Calu3 (cell line): Measurements from ENCODE around the gene TSGA10. TPM values are rescaled to one million over a fixed set of nuclear protein-coding genes. Genes with fewer than 3 reads are reported as not detected.
"Not testable (repeated sequence)": the region's sequence is repeated elsewhere in the genome, so short reads cannot be mapped to it uniquely, and the experiment has no call there.

Experiments
- BruUV-seq: library from RNA; stranded (reverse); fragments of 400-500 nt; replicated peaks from 2 replicates; lab custom pipeline; 2021; lab: Mats Ljungman, UMichigan
- CTCF ChIA-PET: fragments of 300-600 bp; sonication (Branson Sonifier 250); formaldehyde crosslinking; loops from one replicate; lab custom pipeline; 2022; ENCODE audit warnings: antibody characterized with exemption; lab: Charles Lee
- DNase-seq: peaks from one replicate; pipeline ENCODE4 v3.0.0; 2022
- H3K27ac Mint-ChIP-seq: one replicate; pipeline ENCODE4 v1.8.0; 2022; ENCODE audit warnings: mixed read lengths; ENCODE audit not compliant: unreplicated experiment
- H3K27me3 Mint-ChIP-seq: one replicate; pipeline ENCODE4 v1.8.0; 2022; ENCODE audit warnings: mixed read lengths; ENCODE audit not compliant: unreplicated experiment
- H3K36me3 Mint-ChIP-seq: one replicate; pipeline ENCODE4 v1.8.0; 2022; ENCODE audit warnings: mild to moderate bottlenecking, moderate library complexity, mixed read lengths; ENCODE audit not compliant: insufficient read depth, unreplicated experiment
- H3K4me1 Mint-ChIP-seq: one replicate; pipeline ENCODE4 v1.8.0; 2022; ENCODE audit warnings: mild to moderate bottlenecking, low read depth, mixed read lengths; ENCODE audit not compliant: unreplicated experiment
- H3K4me3 Mint-ChIP-seq: one replicate; pipeline ENCODE4 v1.8.0; 2022; ENCODE audit warnings: mild to moderate bottlenecking, low read depth, moderate library complexity, mixed read lengths; ENCODE audit not compliant: unreplicated experiment
- H3K9me3 Mint-ChIP-seq: one replicate; pipeline ENCODE4 v1.8.0; 2022; ENCODE audit warnings: low read depth, mixed read lengths; ENCODE audit not compliant: unreplicated experiment
- intact Hi-C: fragments of 100-400 bp; cut with micrococcal nuclease; formaldehyde crosslinking; loops from one replicate; pipeline ENCODE4 v1.10.0; 2022; ENCODE audit not compliant: unreplicated experiment
- total RNA-seq: library from RNA; stranded (reverse); gene quantifications from 2 replicates; pipeline ENCODE4 v1.2.3, GENCODE V29; 2022
- TF ChIP-seq, protein P1 (sequence below): fragments of 200-600 bp; IDR thresholded peaks from one replicate; pipeline ENCODE4 v1.8.0; 2022; ENCODE audit warnings: antibody characterized with exemption; ENCODE audit not compliant: unreplicated experiment

Gene TSGA10
- total RNA-seq, 1 experiment from 2014 or later = 14.2 TPM

DNA sequence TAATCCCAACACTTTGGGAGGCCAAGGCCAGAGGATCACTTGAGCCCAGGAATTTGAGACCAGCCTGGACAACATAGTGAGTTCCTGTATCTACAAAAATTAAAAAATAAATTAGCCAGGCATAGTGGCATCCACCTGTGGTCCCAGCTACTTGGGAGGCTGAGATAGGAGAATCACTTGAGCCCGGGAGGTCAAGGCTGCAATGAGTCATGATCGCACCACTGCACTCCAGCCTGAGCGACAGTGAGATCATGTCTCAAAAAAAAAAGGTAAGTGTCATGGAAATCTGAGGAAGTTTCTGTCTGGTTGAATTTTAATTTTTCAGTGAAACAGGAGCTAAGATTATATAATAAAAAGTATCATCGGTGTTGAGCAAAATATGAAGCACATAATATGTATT lies 15.7 kb downstream of the TSGA10 start:
- CTCF ChIA-PET = no interaction called here
- Mint-ChIP-seq H3K27ac (no peak overlapping the region), H3K27me3 (no peaks in the 10 kb centered on the region), H3K4me3 (no peak overlapping the region), H3K9me3 (peaks cover 20% of the 10 kb centered on the region), H3K36me3 (peaks cover 29% of the 10 kb centered on the region), H3K4me1 (no peaks in the 10 kb centered on the region)
- TF ChIP-seq, protein P1, sequence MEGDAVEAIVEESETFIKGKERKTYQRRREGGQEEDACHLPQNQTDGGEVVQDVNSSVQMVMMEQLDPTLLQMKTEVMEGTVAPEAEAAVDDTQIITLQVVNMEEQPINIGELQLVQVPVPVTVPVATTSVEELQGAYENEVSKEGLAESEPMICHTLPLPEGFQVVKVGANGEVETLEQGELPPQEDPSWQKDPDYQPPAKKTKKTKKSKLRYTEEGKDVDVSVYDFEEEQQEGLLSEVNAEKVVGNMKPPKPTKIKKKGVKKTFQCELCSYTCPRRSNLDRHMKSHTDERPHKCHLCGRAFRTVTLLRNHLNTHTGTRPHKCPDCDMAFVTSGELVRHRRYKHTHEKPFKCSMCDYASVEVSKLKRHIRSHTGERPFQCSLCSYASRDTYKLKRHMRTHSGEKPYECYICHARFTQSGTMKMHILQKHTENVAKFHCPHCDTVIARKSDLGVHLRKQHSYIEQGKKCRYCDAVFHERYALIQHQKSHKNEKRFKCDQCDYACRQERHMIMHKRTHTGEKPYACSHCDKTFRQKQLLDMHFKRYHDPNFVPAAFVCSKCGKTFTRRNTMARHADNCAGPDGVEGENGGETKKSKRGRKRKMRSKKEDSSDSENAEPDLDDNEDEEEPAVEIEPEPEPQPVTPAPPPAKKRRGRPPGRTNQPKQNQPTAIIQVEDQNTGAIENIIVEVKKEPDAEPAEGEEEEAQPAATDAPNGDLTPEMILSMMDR = no peak
- no TSS peak for BruUV-seq
- intact Hi-C loops = no loop called here
- no peak for DNase-seq

DNA sequence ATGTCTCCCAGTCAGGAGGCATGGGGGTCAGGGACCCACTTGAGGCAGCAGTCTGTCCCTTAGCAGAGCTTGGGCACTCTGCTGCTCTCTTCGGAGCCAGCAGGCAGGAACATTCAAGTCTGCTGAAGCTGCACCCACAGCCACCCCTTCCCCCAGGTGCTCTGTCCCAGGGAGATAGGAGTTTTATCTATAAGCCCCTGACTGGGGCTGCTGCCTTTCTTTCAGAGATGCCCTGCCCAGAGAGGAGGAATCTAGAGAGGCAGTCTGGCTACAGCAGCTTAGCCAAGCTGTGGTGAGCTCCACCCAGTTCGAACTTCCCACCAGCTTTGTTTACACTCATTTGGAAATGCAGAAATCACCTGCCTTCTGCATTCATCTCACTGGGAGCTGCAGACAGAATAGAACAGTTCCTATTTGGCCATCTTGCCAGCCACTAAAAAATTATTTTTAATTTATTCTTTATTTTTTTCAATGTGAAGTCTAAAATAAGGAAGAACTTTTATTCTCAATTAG lies 19.6 kb downstream of the TSGA10 start:
- DNase-seq, H3K4me3 Mint-ChIP-seq, H3K36me3 Mint-ChIP-seq, H3K27ac Mint-ChIP-seq, BruUV-seq, H3K27me3 Mint-ChIP-seq, CTCF ChIA-PET, H3K4me1 Mint-ChIP-seq, intact Hi-C loops: not testable (repeated sequence)
- peaks cover 31% of the 10 kb centered on the region for H3K9me3 Mint-ChIP-seq

DNA sequence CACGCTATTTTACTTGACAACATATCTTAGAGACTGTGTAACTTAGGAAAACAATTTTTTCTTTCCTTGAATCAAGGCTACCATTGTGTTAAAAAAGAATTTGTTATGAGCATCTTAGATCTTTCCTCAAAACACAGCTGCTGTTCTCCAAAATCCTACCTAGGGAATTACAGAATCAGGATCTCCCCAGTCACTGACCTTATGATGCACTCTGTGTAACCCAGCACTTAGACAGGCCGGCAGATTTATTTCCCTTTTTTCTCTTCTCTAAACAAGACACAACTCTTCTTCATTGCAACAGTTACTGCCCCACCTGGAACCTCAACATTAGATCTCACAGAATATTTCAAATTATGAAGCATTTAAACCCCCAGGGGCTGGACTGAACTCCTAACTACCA lies 26.8 kb downstream of the TSGA10 start:
- H3K36me3 Mint-ChIP-seq = peaks cover 8% of the 10 kb centered on the region
- DNase-seq = no peak
- no peaks in the 10 kb centered on the region for H3K27me3 Mint-ChIP-seq
- H3K9me3 Mint-ChIP-seq = peaks cover 25% of the 10 kb centered on the region
- intact Hi-C loops = no loop called here
- no TSS peak for BruUV-seq
- TF ChIP-seq, protein P1 = no peak
- CTCF ChIA-PET = no interaction called here
- no peaks in the 10 kb centered on the region for H3K4me1 Mint-ChIP-seq
- no peak overlapping the region for H3K27ac Mint-ChIP-seq
- no peak overlapping the region for H3K4me3 Mint-ChIP-seq

DNA sequence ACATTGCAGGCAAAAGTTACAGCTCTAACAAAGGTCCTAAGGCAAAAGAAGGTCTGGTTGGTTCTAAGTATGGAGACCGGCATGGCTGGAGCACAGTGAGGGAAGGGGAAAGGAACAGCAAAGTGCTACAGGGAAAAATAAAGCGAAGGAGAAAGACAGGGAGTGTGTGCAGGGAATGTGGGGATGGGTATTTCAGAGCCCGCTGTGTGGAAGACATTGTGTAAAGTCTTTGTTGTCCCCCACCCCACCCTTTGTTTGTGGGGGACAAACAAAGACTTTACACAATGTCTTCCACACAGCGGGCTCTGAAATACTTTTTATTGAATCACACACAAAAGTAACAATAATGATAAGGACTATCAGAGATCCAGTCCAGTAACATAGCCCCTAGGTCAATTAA lies 42.1 kb downstream of the TSGA10 start:
- CTCF ChIA-PET = interaction anchor here (0.7 kb wide), 1 partner anchor 1005 kb away, joined by 5 read pairs; no protein-coding TSS in a partner anchor
- Mint-ChIP-seq H3K27ac (no peak overlapping the region), H3K4me3 (no peak overlapping the region), H3K9me3 (no peaks in the 10 kb centered on the region), H3K36me3 (no peaks in the 10 kb centered on the region), H3K4me1 (no peaks in the 10 kb centered on the region), H3K27me3 (no peaks in the 10 kb centered on the region)
- no peak for DNase-seq
- TF ChIP-seq, protein P1 = no peak
- intact Hi-C loops = no loop called here
- BruUV-seq = no TSS peak

DNA sequence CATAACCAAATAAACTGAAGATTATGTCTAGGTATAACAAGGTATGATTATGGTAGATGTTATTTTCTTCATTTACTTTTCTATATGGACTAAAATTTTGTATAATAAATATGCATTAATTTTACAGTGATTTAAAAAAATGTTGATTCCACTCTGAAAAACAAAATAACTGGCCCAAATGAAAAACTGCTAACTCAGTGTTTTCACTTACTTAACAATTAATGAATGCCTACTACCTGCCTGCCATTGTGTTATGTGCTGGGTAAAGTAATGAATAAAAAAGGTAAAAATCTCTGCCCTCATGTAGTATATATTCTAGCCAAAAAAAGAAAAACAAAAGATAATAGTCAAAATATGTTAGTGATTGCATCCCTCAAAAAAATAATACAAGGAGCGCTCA lies 42.8 kb downstream of the TSGA10 start:
- no peak for DNase-seq
- CTCF ChIA-PET = no interaction called here
- Mint-ChIP-seq H3K27me3 (no peaks in the 10 kb centered on the region), H3K27ac (no peak overlapping the region), H3K4me1 (no peaks in the 10 kb centered on the region), H3K9me3 (no peaks in the 10 kb centered on the region), H3K4me3 (no peak overlapping the region), H3K36me3 (no peaks in the 10 kb centered on the region)
- no TSS peak for BruUV-seq
- intact Hi-C loops = no loop called here
- TF ChIP-seq, protein P1 = no peak
